OCI-LY1 (cell line): ENCODE data around the gene CST9L.

Experiments
- H2AFZ ChIP-seq: fragments of 200-600 bp; sonication (generic), shearing (Covaris generic); 2 replicates; pipeline ENCODE4 v1.6.0; 2014; ENCODE audit warnings: antibody characterized with exemption, mild to moderate bottlenecking, low read length
- H3F3A ChIP-seq: fragments of 200-600 bp; sonication (generic), shearing (Covaris generic); 2 replicates; pipeline ENCODE4 v1.6.0; 2014; ENCODE audit warnings: mild to moderate bottlenecking, antibody characterized with exemption, low read length, moderate library complexity; ENCODE audit not compliant: insufficient read depth
- H3K27ac ChIP-seq: fragments of 200-600 bp; sonication (generic); 2 replicates; pipeline ENCODE4 v1.5.1; 2014; ENCODE audit warnings: low read length, mixed run types, mild to moderate bottlenecking, low read depth; ENCODE audit not compliant: poor library complexity, severe bottlenecking
- H3K27me3 ChIP-seq: fragments of 200-600 bp; sonication (generic); 2 replicates; pipeline ENCODE4 v1.6.0; 2014; ENCODE audit warnings: antibody characterized with exemption, mild to moderate bottlenecking, low read length, moderate library complexity; ENCODE audit not compliant: insufficient read depth
- H3K36me3 ChIP-seq: fragments of 200-600 bp; sonication (generic); 2 replicates; pipeline ENCODE4 v1.6.1; 2014; ENCODE audit warnings: mild to moderate bottlenecking, antibody characterized with exemption, low read length, moderate library complexity, mixed read lengths; ENCODE audit not compliant: insufficient read depth
- H3K4me1 ChIP-seq: fragments of 200-600 bp; sonication (generic); 2 replicates; pipeline ENCODE4 v1.5.1; 2014; ENCODE audit warnings: mild to moderate bottlenecking, low read length, moderate library complexity; ENCODE audit not compliant: insufficient read depth, severe bottlenecking
- H3K4me2 ChIP-seq: fragments of 200-600 bp; sonication (generic), shearing (Covaris generic); 2 replicates; pipeline ENCODE4 v1.6.1; 2014; ENCODE audit warnings: low read length
- H3K4me3 ChIP-seq: fragments of 200-600 bp; sonication (generic); 2 replicates; pipeline ENCODE4 v1.5.1; 2014; ENCODE audit warnings: low read length, low read depth, mild to moderate bottlenecking, mixed read lengths; ENCODE audit not compliant: poor library complexity, severe bottlenecking
- H3K79me2 ChIP-seq: fragments of 200-600 bp; shearing (Covaris generic); 2 replicates; pipeline ENCODE4 v1.6.1; 2016; ENCODE audit warnings: mixed run types, low read length, mixed read lengths; ENCODE audit not compliant: insufficient read depth
- H3K9ac ChIP-seq: fragments of 200-600 bp; sonication (generic), shearing (Covaris generic); 2 replicates; pipeline ENCODE4 v1.6.1; 2014; ENCODE audit warnings: mild to moderate bottlenecking, low read length, mixed read lengths
- H3K9me2 ChIP-seq: fragments of 200-600 bp; sonication (generic), shearing (Covaris generic); 2 replicates; pipeline ENCODE4 v1.6.1; 2014; ENCODE audit warnings: low read depth, mild to moderate bottlenecking, low read length, mixed read lengths
- H3K9me3 ChIP-seq: fragments of 200-600 bp; shearing (Covaris generic); 2 replicates; pipeline ENCODE4 v1.6.1; 2014; ENCODE audit warnings: low read length, mixed read lengths
- H4K20me1 ChIP-seq: fragments of 200-600 bp; sonication (generic), shearing (Covaris generic); 2 replicates; pipeline ENCODE4 v1.6.0; 2016; ENCODE audit warnings: mild to moderate bottlenecking, low read length; ENCODE audit not compliant: insufficient read depth
- CTCF ChIP-seq: fragments of 200-600 bp; sonication (generic), shearing (Covaris generic); IDR thresholded peaks from 2 replicates; pipeline ENCODE4 v1.5.1; 2017; ENCODE audit warnings: mild to moderate bottlenecking, antibody characterized with exemption, low read length, moderate library complexity, mixed read lengths
- EZH2 ChIP-seq: fragments of 200-600 bp; sonication (generic), shearing (Covaris generic); IDR thresholded peaks from 2 replicates; pipeline ENCODE4 v1.8.0; 2017; ENCODE audit warnings: borderline replicate concordance, mixed run types, mild to moderate bottlenecking, antibody characterized with exemption, low read length, moderate library complexity, mixed read lengths

The CST9L gene

GRCh38 chr20:23541776-23542175 lies 26.5 kb downstream of the CST9L start:
- Histone ChIP-seq H3K4me3 (no peak overlapping the region), H4K20me1 (no peaks in the 10 kb centered on the region), H3K79me2 (no peaks in the 10 kb centered on the region), H3K4me2 (no peak overlapping the region), H3K36me3 (no peaks in the 10 kb centered on the region), H3K9me3 (no peaks in the 10 kb centered on the region), H3K9ac (no peak overlapping the region), H3K4me1 (no peaks in the 10 kb centered on the region), H3F3A (no peaks in the 10 kb centered on the region), H3K9me2 (no peaks in the 10 kb centered on the region), H3K27ac (no peak overlapping the region), H3K27me3 (no peaks in the 10 kb centered on the region), H2AFZ (no peak overlapping the region)
- TF ChIP-seq EZH2 (no peak), CTCF (no peak)

DNA sequence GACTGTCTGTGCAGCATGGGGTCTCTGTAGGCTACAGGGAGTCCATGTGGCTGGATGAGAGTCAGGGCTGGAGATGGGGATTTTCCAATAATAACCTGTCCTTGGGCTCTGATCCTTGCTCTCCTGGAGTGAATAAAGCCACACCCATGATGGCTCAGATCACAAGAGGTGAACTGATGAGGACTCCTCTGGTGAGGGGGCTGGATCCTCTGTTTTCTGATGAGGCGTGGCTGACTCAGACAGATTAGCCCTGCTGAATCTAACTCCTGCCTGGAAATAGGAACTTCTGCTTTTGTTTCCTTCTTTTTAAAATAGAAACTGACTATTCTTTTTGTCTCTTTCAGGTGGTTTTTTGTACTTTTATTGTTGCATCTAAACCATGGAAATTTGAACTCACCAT lies 27.0 kb downstream of the CST9L start:
- no peak overlapping the region for H2AFZ ChIP-seq
- no peak overlapping the region for H3K27ac ChIP-seq

GRCh38 chr20:23540624-23541023 lies 27.7 kb downstream of the CST9L start:
- Histone ChIP-seq H3K4me1 (no peaks in the 10 kb centered on the region), H3K9me2 (no peaks in the 10 kb centered on the region), H3K36me3 (no peaks in the 10 kb centered on the region), H2AFZ (no peak overlapping the region), H3K27me3 (no peaks in the 10 kb centered on the region), H3K27ac (no peak overlapping the region), H3K79me2 (no peaks in the 10 kb centered on the region), H3K4me3 (no peak overlapping the region), H4K20me1 (no peaks in the 10 kb centered on the region), H3K9ac (no peak overlapping the region), H3F3A (no peaks in the 10 kb centered on the region), H3K9me3 (no peaks in the 10 kb centered on the region), H3K4me2 (no peak overlapping the region)
- TF ChIP-seq EZH2 = no peak
- no peak for TF ChIP-seq CTCF

More for the DNA sequence above, 27.0 kb downstream of the CST9L start:
- Histone ChIP-seq H3K79me2 (no peaks in the 10 kb centered on the region), H4K20me1 (no peaks in the 10 kb centered on the region), H3K36me3 (no peaks in the 10 kb centered on the region), H3K4me2 (no peak overlapping the region), H3K9ac (no peak overlapping the region), H3K9me3 (no peaks in the 10 kb centered on the region), H3K4me1 (no peaks in the 10 kb centered on the region), H3K9me2 (no peaks in the 10 kb centered on the region), H3K4me3 (no peak overlapping the region), H3F3A (no peaks in the 10 kb centered on the region), H3K27me3 (no peaks in the 10 kb centered on the region)
- TF ChIP-seq EZH2 (no peak), CTCF (no peak)
